Naive thymus-derived CD4-positive, alpha-beta T cell (primary cell): Measurements from ENCODE around the gene ELAVL1. TPM values are rescaled to one million over a fixed set of nuclear protein-coding genes. Genes with fewer than 3 reads are reported as not detected.

Experiments
- ATAC-seq: fragments of 150-1000 bp; cut with Tn5 transposase; 2 replicates; pipeline ENCODE4 v1.10.0; 2021; ENCODE audit warnings: mild to moderate bottlenecking, moderate library complexity
- CTCF ChIA-PET: fragments of 350-600 bp; sonication (Branson Sonifier 250); formaldehyde crosslinking; loops from one replicate; lab custom pipeline; 2021; ENCODE audit warnings: antibody characterized with exemption; lab: Charles Lee
- POLR2A ChIA-PET: fragments of 350-600 bp; sonication (Branson Sonifier 250); formaldehyde crosslinking; loops from one replicate; lab custom pipeline; 2021; ENCODE audit warnings: antibody characterized with exemption, inconsistent platforms; lab: Charles Lee
- DNase-seq, 9 donors: peaks; one replicate each; pipeline versions ENCODE4 v3.0.0 to v3.0.0-alpha.2; 2020 to 2022; ENCODE audit warnings: mixed read lengths in 1 of 9
- H3K27ac ChIP-seq: one replicate; pipeline ENCODE4 v1.7.0; 2013; ENCODE audit warnings: mild to moderate bottlenecking, low read depth, low read length, moderate library complexity
- H3K27me3 ChIP-seq, 2 donors: one replicate each; pipeline ENCODE4 v1.7.0; 2013; ENCODE audit warnings: low read length in 2 of 2, mild to moderate bottlenecking in 2 of 2, moderate library complexity in 2 of 2; ENCODE audit not compliant: control insufficient read depth in 2 of 2, insufficient read depth in 2 of 2
- H3K36me3 ChIP-seq, 3 experiments: 1 replicate in 2 of 3; 2 replicates in 1 of 3; pipeline ENCODE4 v1.7.0; 2013; ENCODE audit warnings: low read length in 3 of 3, mild to moderate bottlenecking in 3 of 3, moderate library complexity in 1 of 3; ENCODE audit not compliant: insufficient read depth in 3 of 3, control insufficient read depth in 2 of 3
- H3K4me1 ChIP-seq, 2 donors: one replicate each; pipeline ENCODE4 v1.7.0; 2013; ENCODE audit warnings: low read length in 2 of 2, mild to moderate bottlenecking in 2 of 2, moderate library complexity in 1 of 2; ENCODE audit not compliant: control insufficient read depth in 2 of 2, insufficient read depth in 2 of 2
- H3K4me3 ChIP-seq: 2 replicates; pipeline ENCODE4 v1.7.0; 2013; ENCODE audit warnings: mild to moderate bottlenecking, low read length
- H3K9me3 ChIP-seq, 3 experiments: 1 replicate in 2 of 3; 2 replicates in 1 of 3; pipeline ENCODE4 v1.7.0; 2013; ENCODE audit warnings: low read length in 3 of 3; ENCODE audit not compliant: control insufficient read depth in 2 of 3
- H3K27ac Mint-ChIP-seq, 9 donors: one replicate each; pipeline ENCODE4 v1.8.0; 2020 to 2022; ENCODE audit warnings: mixed read lengths in 9 of 9, mild to moderate bottlenecking in 8 of 9, moderate library complexity in 5 of 9, inconsistent platforms in 2 of 9
- H3K27me3 Mint-ChIP-seq, 5 donors: one replicate each; pipeline ENCODE4 v1.8.0; 2021 to 2022; ENCODE audit warnings: mixed read lengths in 5 of 5, mild to moderate bottlenecking in 1 of 5
- H3K36me3 Mint-ChIP-seq, 5 donors: one replicate each; pipeline ENCODE4 v1.8.0; 2020 to 2022; ENCODE audit warnings: mixed read lengths in 5 of 5, mild to moderate bottlenecking in 3 of 5, inconsistent platforms in 1 of 5
- H3K4me1 Mint-ChIP-seq, 7 donors: one replicate each; pipeline ENCODE4 v1.8.0; 2020 to 2022; ENCODE audit warnings: mixed read lengths in 7 of 7, mild to moderate bottlenecking in 3 of 7, inconsistent platforms in 1 of 7
- H3K4me3 Mint-ChIP-seq, 10 donors: one replicate each; pipeline ENCODE4 v1.8.0; 2020 to 2022; ENCODE audit warnings: mild to moderate bottlenecking in 10 of 10, mixed read lengths in 10 of 10, moderate library complexity in 6 of 10, inconsistent platforms in 2 of 10
- H3K9me3 Mint-ChIP-seq, 11 donors: one replicate each; pipeline ENCODE4 v1.8.0; 2020 to 2022; ENCODE audit warnings: mixed read lengths in 11 of 11, mild to moderate bottlenecking in 4 of 11, inconsistent platforms in 1 of 11, moderate library complexity in 1 of 11
- intact Hi-C, 2 donors: fragments of 100-400 bp; cut with micrococcal nuclease; formaldehyde crosslinking; loops; one replicate each; pipeline ENCODE4 v1.15.1; 2023
- polyA plus RNA-seq, 2 donors: library from polyadenylated mRNA; unstranded; fragments of 300-500 nt; fragmentation: Illumina TruSeq; gene quantifications; one replicate each; pipeline ENCODE4 v1.2.3, GENCODE V29; 2021
- total RNA-seq, 6 experiments: library from RNA in 5 of 6; stranded (reverse) in 5 of 6; gene quantifications; 1 replicate in 5 of 6; 2 replicates in 1 of 6; pipeline ENCODE4 v1.2.3 and lab custom pipeline; 2021 to 2026

The ELAVL1 gene
- total and polyA plus RNA-seq, 7 experiments from 2014 or later: 32.4 to 117 (median 49.6) TPM

DNA sequence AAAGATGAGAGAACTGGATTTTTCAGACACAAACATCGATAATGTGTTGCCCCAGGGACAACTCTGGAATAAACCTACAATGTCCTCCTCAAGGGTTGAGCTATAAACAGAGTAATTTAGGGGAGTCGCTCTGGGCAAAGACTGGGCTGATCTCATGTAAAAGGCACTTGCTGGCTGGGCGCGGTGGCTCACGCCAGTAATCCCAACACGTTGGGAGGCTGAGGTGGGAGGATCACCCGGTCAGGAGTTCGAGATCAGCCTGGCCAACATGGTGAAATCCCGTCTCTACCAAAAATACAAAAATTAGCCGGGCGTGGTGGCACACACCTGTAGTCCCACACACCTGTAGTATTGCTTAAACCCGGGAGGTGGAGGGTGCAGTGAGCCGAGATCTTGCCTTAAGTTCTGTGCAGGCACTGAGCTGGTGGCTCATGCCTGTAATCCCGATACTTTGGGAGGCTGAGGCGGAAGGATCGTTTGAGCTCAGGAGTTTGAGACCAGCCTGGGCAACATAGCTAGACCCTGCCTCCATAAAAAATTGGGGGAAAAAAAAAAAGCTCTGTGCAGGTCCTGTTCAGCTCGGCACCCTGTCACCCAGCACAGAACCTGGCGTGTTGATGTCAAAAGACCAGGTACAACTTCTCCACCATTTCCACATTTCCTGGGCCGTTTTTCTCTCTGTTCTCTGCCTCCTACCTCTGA lies 63.4 kb downstream of the ELAVL1 start:
- Mint-ChIP-seq H3K27ac (peak overlapping the region in 5 of 9 donors; percentile 9 to 97 (median 36)), H3K4me3 (peak overlapping the region; percentile 29 to 99 (median 94)), H3K4me1 (peaks cover 10 to 44% (median 28%) of the 10 kb centered on the region in 7 donors), H3K27me3 (no peaks in the 10 kb centered on the region), H3K9me3 (peaks cover 0 to 6% (median 0%) of the 10 kb centered on the region in 11 donors), H3K36me3 (peaks cover 5 to 22% (median 7%) of the 10 kb centered on the region in 5 donors)
- peaks cover 0 to 38% (median 0%) of the 10 kb centered on the region in 3 experiments for H3K36me3 ChIP-seq
- H3K4me3 ChIP-seq: no peak overlapping the region
- ChIA-PET POLR2A (interaction anchor here (0.5 to 3.3 kb wide), 3 partner anchors 22 to 328 kb away, joined by 3 to 38 read pairs (median 3); partner anchors contain the start of genes MAP2K7 and SNAPC2), CTCF (interaction anchor here (0.6 to 3.7 kb wide), 2 partner anchors 25 to 60 kb away, joined by 4 to 22 read pairs; no protein-coding TSS in a partner anchor)
- no peak overlapping the region for H3K27ac ChIP-seq
- ATAC-seq (no peak), DNase-seq (no peak)
- H3K9me3 ChIP-seq: no peaks in the 10 kb centered on the region
- H3K4me1 ChIP-seq: peaks cover 7 to 9% of the 10 kb centered on the region in 2 donors
- intact Hi-C loops: loop anchor here in 1 of 2 donors (2.0 to 5.0 kb wide), 2 partner anchors 267 to 325 kb away; partner anchors contain the start of gene CERS4
- H3K27me3 ChIP-seq: no peaks in the 10 kb centered on the region

DNA sequence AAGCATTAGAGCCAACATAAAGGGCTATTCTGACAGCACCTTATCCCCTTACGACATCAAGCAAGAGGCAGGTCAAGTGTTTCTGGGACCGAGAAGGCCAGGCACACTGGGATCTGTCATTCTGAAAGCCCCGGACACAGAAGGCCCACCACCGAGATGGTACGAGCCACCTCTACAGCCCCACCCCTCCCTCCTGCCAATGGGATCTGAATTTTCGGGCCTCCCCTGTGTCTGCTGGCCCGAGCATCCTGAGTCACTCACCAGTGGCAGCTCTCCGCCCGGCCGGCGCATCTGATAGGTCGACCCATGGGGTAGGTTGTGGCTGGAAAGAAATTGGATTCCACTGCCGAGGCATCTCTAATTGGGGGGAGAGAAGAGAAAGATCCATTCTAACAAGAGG lies 64.6 kb downstream of the ELAVL1 start:
- H3K27me3 ChIP-seq: no peaks in the 10 kb centered on the region
- DNase-seq (no peak), ATAC-seq (no peak)
- CTCF ChIA-PET: interaction anchor here (0.7 to 0.8 kb wide), 2 partner anchors 11 to 828 kb away, joined by 3 to 5 read pairs; no protein-coding TSS in a partner anchor
- H3K9me3 ChIP-seq: no peaks in the 10 kb centered on the region
- peaks cover 5 to 22% (median 7%) of the 10 kb centered on the region in 5 donors for H3K36me3 Mint-ChIP-seq
- peaks cover 0 to 49% (median 2%) of the 10 kb centered on the region in 3 experiments for H3K36me3 ChIP-seq
- H3K27ac ChIP-seq: no peak overlapping the region
- peak overlapping the region in 7 of 10 donors; percentile 17 to 47 (median 35) for H3K4me3 Mint-ChIP-seq
- H3K9me3 Mint-ChIP-seq: peaks cover 0 to 6% (median 0%) of the 10 kb centered on the region in 11 donors
- H3K4me1 Mint-ChIP-seq: peaks cover 10 to 44% (median 28%) of the 10 kb centered on the region in 7 donors
- intact Hi-C loops: loop anchor here in 1 of 2 donors (5.0 kb wide), 1 partner anchor 326 kb away; no protein-coding TSS in a partner anchor
- no peaks in the 10 kb centered on the region for H3K27me3 Mint-ChIP-seq
- peaks cover 7 to 9% of the 10 kb centered on the region in 2 donors for H3K4me1 ChIP-seq
- no peak overlapping the region for H3K27ac Mint-ChIP-seq
- POLR2A ChIA-PET: no interaction called here
- no peak overlapping the region for H3K4me3 ChIP-seq

DNA sequence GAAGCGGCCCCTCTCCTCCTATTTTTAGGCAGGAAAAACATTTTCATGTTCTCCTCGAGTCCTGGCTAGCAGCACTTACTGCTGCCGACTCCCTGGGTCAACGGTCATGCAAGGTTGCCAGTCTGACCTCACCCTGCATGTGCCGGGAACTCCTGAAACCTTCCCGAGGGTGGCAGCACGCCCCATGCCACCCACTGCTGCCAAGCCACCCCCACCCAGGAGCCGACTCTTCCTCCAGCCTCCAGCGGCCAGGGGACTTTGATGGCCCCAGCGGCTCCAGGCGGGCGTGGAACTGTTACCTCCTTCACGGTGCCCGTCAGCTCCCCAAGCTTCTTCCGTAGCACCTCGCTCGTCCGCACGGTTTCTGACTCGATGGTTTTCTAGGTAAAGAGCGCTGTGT lies 70.7 kb downstream of the ELAVL1 start:
- H3K4me1 ChIP-seq: no peaks in the 10 kb centered on the region
- Mint-ChIP-seq H3K36me3 (peaks cover 0 to 21% (median 6%) of the 10 kb centered on the region in 5 donors), H3K4me1 (peaks cover 0 to 6% (median 5%) of the 10 kb centered on the region in 7 donors), H3K9me3 (no peaks in the 10 kb centered on the region), H3K27me3 (no peaks in the 10 kb centered on the region), H3K27ac (no peak overlapping the region), H3K4me3 (no peak overlapping the region)
- intact Hi-C loops: no loop called here
- H3K9me3 ChIP-seq: no peaks in the 10 kb centered on the region
- H3K27me3 ChIP-seq: no peaks in the 10 kb centered on the region
- no peak for ATAC-seq
- H3K36me3 ChIP-seq: peaks cover 0 to 89% (median 23%) of the 10 kb centered on the region in 3 experiments
- H3K4me3 ChIP-seq: no peak overlapping the region
- ChIA-PET POLR2A (no interaction called here), CTCF (no interaction called here)
- no peak for DNase-seq
- no peak overlapping the region for H3K27ac ChIP-seq

DNA sequence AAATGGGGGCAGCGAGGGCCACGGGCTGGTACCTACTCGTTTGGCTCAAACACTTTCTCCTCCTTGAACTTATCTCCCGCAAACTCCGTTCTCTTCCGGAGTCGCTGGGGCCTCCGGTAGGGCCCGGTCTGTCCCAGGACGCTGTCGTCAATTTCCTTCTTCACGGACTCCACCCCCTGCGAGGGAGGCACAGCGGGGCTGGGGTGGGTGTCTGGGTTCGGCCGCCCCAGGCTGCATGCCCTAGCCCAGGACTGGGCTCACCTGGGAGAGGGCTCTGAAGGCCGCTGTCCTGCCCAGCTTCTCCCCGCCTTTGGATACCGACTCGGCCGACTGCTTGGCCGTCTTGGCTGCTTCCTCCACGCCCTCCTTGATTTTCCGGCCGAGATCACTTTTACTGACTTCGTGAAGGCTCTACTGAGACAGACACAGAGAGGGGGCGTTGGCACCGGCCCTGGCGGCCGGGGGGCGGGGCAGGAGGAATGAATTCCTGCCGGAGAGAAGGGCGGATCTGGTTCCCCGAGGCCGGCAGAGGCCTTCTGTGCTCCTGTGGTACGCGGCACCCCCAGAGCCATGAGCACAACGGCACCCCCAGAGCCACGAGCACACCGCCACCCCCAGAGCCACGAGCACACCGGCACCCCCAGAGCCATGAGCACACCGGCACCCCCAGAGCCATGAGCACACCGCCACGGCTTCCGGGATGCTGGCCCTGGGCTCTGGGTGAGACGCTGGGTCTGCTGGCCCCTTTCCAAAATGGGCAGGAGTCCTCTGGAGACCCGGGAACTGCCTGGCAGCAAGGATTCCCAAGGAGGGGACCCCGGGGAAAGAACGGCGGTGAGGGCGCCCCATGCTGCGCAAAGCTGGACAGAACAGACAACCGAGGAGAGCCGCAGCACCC lies 71.4 kb downstream of the ELAVL1 start:
- Mint-ChIP-seq H3K4me3 (no peak overlapping the region), H3K27ac (no peak overlapping the region), H3K4me1 (peaks cover 0 to 8% (median 5%) of the 10 kb centered on the region in 7 donors), H3K27me3 (no peaks in the 10 kb centered on the region), H3K36me3 (peaks cover 0 to 21% (median 6%) of the 10 kb centered on the region in 5 donors), H3K9me3 (no peaks in the 10 kb centered on the region)
- H3K4me1 ChIP-seq: no peaks in the 10 kb centered on the region
- no peak overlapping the region for H3K4me3 ChIP-seq
- POLR2A ChIA-PET: no interaction called here
- intact Hi-C loops: no loop called here
- peaks cover 0 to 86% (median 23%) of the 10 kb centered on the region in 3 experiments for H3K36me3 ChIP-seq
- ATAC-seq (no peak), DNase-seq (no peak)
- no peaks in the 10 kb centered on the region for H3K27me3 ChIP-seq
- no peaks in the 10 kb centered on the region for H3K9me3 ChIP-seq
- H3K27ac ChIP-seq: no peak overlapping the region
- CTCF ChIA-PET: interaction anchor here (0.6 kb wide), 1 partner anchor 169 kb away, joined by 6 read pairs; no protein-coding TSS in a partner anchor

DNA sequence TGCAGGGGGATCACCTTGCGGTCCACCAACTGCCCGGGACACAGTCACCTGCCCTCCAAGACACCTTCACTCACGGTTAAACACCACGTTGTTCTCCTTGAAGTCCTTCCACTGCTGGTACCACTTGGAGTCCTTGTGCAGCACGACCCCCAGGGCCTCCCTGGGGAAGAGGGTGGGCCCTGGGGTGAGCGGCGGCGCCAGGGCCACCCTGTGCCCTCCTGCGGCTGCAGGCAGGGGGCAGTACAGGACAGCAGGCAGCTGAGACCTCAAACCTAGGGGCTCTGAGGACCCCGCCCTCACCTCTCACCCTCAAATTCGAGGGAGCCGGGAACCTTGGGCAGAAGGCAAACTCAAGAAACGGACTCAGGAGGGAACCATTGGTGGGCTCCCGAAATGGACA lies 72.0 kb downstream of the ELAVL1 start:
- ATAC-seq (no peak), DNase-seq (no peak)
- Mint-ChIP-seq H3K36me3 (peaks cover 0 to 16% (median 3%) of the 10 kb centered on the region in 5 donors), H3K27me3 (no peaks in the 10 kb centered on the region), H3K4me1 (peaks cover 0 to 8% (median 2%) of the 10 kb centered on the region in 7 donors), H3K9me3 (no peaks in the 10 kb centered on the region), H3K27ac (no peak overlapping the region), H3K4me3 (no peak overlapping the region)
- Histone ChIP-seq H3K4me3 (no peak overlapping the region), H3K36me3 (peaks cover 0 to 81% (median 23%) of the 10 kb centered on the region in 3 experiments), H3K27ac (no peak overlapping the region), H3K27me3 (no peaks in the 10 kb centered on the region), H3K9me3 (no peaks in the 10 kb centered on the region), H3K4me1 (no peaks in the 10 kb centered on the region)
- intact Hi-C loops: no loop called here
- ChIA-PET POLR2A (no interaction called here), CTCF (no interaction called here)

DNA sequence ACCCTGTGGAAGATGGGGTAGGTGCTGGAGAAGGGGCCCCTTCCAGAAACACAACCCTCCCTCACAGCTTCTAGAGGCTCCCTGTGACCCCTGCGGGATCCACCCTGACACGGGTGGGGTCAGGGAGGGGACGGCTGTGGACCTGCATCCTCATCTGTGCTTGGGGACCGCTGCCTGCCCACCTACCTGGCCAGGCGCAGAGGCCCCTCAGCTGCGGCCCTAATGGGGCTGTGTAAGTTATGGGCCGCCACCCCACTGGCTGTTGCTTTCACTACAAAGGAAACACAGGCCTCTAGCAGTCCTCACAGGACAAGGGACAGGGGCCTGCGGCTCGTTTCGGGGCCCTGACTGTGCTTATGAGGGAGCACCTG lies 72.5 kb downstream of the ELAVL1 start:
- intact Hi-C loops: no loop called here
- DNase-seq (no peak), ATAC-seq (no peak)
- Histone ChIP-seq H3K4me3 (no peak overlapping the region), H3K9me3 (no peaks in the 10 kb centered on the region), H3K27ac (no peak overlapping the region), H3K36me3 (peaks cover 0 to 77% (median 23%) of the 10 kb centered on the region in 3 experiments), H3K4me1 (no peaks in the 10 kb centered on the region), H3K27me3 (no peaks in the 10 kb centered on the region)
- Mint-ChIP-seq H3K27ac (no peak overlapping the region), H3K27me3 (no peaks in the 10 kb centered on the region), H3K4me3 (no peak overlapping the region), H3K9me3 (no peaks in the 10 kb centered on the region), H3K36me3 (peaks cover 0 to 14% (median 3%) of the 10 kb centered on the region in 5 donors), H3K4me1 (peaks cover 0 to 8% (median 4%) of the 10 kb centered on the region in 7 donors)
- POLR2A ChIA-PET: no interaction called here
- CTCF ChIA-PET: no interaction called here
